GM23248 (cell line): Measurements from ENCODE around the gene CNTN1. TPM values are rescaled to one million over a fixed set of nuclear protein-coding genes. Genes with fewer than 3 reads are reported as not detected.

Experiments used
- DNase-seq: peaks from one replicate; pipeline ENCODE4 v3.0.0-alpha.2; 2015
- H2AFZ ChIP-seq: fragments of 200-600 bp; sonication (generic); 2 replicates; pipeline ENCODE4 v1.6.1; 2016; ENCODE audit warnings: antibody characterized with exemption
- H3F3A ChIP-seq: fragments of 200-600 bp; sonication (generic); 2 replicates; pipeline ENCODE4 v1.6.1; 2016; ENCODE audit warnings: mild to moderate bottlenecking, antibody characterized with exemption, mixed run types; ENCODE audit not compliant: insufficient read depth
- H3K27ac ChIP-seq: fragments of 200-600 bp; sonication (generic); 2 replicates; pipeline ENCODE4 v1.5.1; 2016; ENCODE audit warnings: mild to moderate bottlenecking
- H3K27me3 ChIP-seq: fragments of 200-600 bp; sonication (generic); replicated peaks from 2 replicates; pipeline ENCODE4 v1.6.1; 2016; ENCODE audit warnings: mild to moderate bottlenecking; ENCODE audit not compliant: insufficient read depth
- H3K36me3 ChIP-seq: fragments of 200-600 bp; sonication (generic); 2 replicates; pipeline ENCODE4 v1.6.1; 2016; ENCODE audit warnings: low read depth, mild to moderate bottlenecking
- H3K4me1 ChIP-seq: fragments of 200-600 bp; sonication (generic); 2 replicates; pipeline ENCODE4 v1.6.1; 2016; ENCODE audit warnings: mild to moderate bottlenecking; ENCODE audit not compliant: insufficient read depth
- H3K4me2 ChIP-seq: fragments of 200-600 bp; sonication (generic); one replicate; pipeline ENCODE4 v1.6.1; 2016; ENCODE audit warnings: mild to moderate bottlenecking; ENCODE audit not compliant: unreplicated experiment
- H3K4me3 ChIP-seq: fragments of 200-600 bp; sonication (generic); 2 replicates; pipeline ENCODE4 v1.5.1; 2016; ENCODE audit warnings: mild to moderate bottlenecking
- H3K79me2 ChIP-seq: fragments of 200-600 bp; sonication (generic); 2 replicates; pipeline ENCODE4 v1.6.1; 2016; ENCODE audit warnings: mild to moderate bottlenecking; ENCODE audit not compliant: insufficient read depth
- H3K9ac ChIP-seq: fragments of 200-600 bp; sonication (generic); 2 replicates; pipeline ENCODE4 v1.6.1; 2016; ENCODE audit warnings: mild to moderate bottlenecking
- H3K9me2 ChIP-seq: fragments of 200-600 bp; sonication (generic); 2 replicates; pipeline ENCODE4 v1.6.1; 2016; ENCODE audit warnings: mixed run types, mild to moderate bottlenecking, moderate library complexity; ENCODE audit not compliant: insufficient read depth
- H3K9me3 ChIP-seq: fragments of 200-600 bp; sonication (generic); one replicate; pipeline ENCODE4 v1.6.1; 2017; ENCODE audit warnings: low read depth
- H4K20me1 ChIP-seq: fragments of 200-600 bp; sonication (generic); 2 replicates; pipeline ENCODE4 v1.6.0; 2016; ENCODE audit not compliant: insufficient read depth
- EZH2 ChIP-seq: fragments of 200-600 bp; sonication (generic); IDR thresholded peaks from 2 replicates; pipeline ENCODE4 v1.6.1; 2018; ENCODE audit warnings: antibody characterized with exemption, mild to moderate bottlenecking; ENCODE audit not compliant: insufficient read depth, poor library complexity, severe bottlenecking
- EZH2phosphoT487 ChIP-seq: fragments of 200-600 bp; sonication (generic); IDR thresholded peaks from 2 replicates; pipeline ENCODE4 v1.6.1; 2018; ENCODE audit warnings: antibody characterized with exemption, moderate library complexity, mild to moderate bottlenecking, low read depth; ENCODE audit not compliant: insufficient read depth
- WGBS, 2 experiments: methylation state at CpG; one replicate each; pipeline ENCODE4 v1.1.6; 2015 to 2017; ENCODE audit warnings: low lambda C conversion rate in 2 of 2, low coverage in 1 of 2; ENCODE audit errors: missing lambda C conversion rate in 2 of 2; 5-methylcytosine and 5-hydroxymethylcytosine counted together
- in situ Hi-C: fragments of 300-500 bp; cut with MboI; formaldehyde crosslinking; loops from 2 replicates; pipeline ENCODE4 v1.15.0; 2020
- polyA plus RNA-seq: library from polyadenylated mRNA; unstranded; fragments of >200 nt; fragmentation: Nextera tagmentation; extraction: Ambion mirVana; gene quantifications from 2 replicates; pipeline ENCODE4 v1.2.1, GENCODE V29; 2016
- total RNA-seq: library from RNA; depleted of rRNA; stranded (reverse); fragments of >200 nt; shearing (Covaris generic); gene quantifications from 2 replicates; pipeline ENCODE4 v1.2.3, GENCODE V29; 2014

CNTN1 gene
- total and polyA plus RNA-seq, 2 experiments from 2014 or later = 0.32 to 0.36 TPM

- no peaks in the 10 kb centered on the region for H4K20me1 ChIP-seq
- H3K27ac ChIP-seq = no peak overlapping the region
- no peak overlapping the region for H3K4me3 ChIP-seq
- no peaks in the 10 kb centered on the region for H3K4me1 ChIP-seq
- H3F3A ChIP-seq = no peaks in the 10 kb centered on the region
- H3K9me2 ChIP-seq = no peaks in the 10 kb centered on the region
- H3K36me3 ChIP-seq = no peaks in the 10 kb centered on the region
- H3K4me2 ChIP-seq = no peak overlapping the region
- no peak overlapping the region for H3K9ac ChIP-seq
- no peak overlapping the region for H2AFZ ChIP-seq
- in situ Hi-C loops = no loop called here
- no peak for TF ChIP-seq EZH2phosphoT487
- TF ChIP-seq EZH2 = no peak
- no peak for DNase-seq
- no peaks in the 10 kb centered on the region for H3K79me2 ChIP-seq
- H3K9me3 ChIP-seq = no peaks in the 10 kb centered on the region
- H3K27me3 ChIP-seq = no peaks in the 10 kb centered on the region
These were observed 178.7 kb downstream of the CNTN1 start for GRCh38 chr12:40870981-40871380.

- Histone ChIP-seq H2AFZ (no peak overlapping the region), H3K79me2 (no peaks in the 10 kb centered on the region), H3K27me3 (no peaks in the 10 kb centered on the region), H3K4me2 (no peak overlapping the region), H3K36me3 (no peaks in the 10 kb centered on the region), H3F3A (no peaks in the 10 kb centered on the region), H3K9me2 (no peaks in the 10 kb centered on the region), H3K27ac (no peak overlapping the region), H3K9ac (no peak overlapping the region), H3K4me3 (no peak overlapping the region), H3K4me1 (no peaks in the 10 kb centered on the region), H3K9me3 (no peaks in the 10 kb centered on the region), H4K20me1 (no peaks in the 10 kb centered on the region)
- in situ Hi-C loops = no loop called here
- no peak for TF ChIP-seq EZH2phosphoT487
- TF ChIP-seq EZH2 = no peak
- 9 to 14% methylated on average over 1 of the region's 1 CpG for WGBS, 2 experiments
- DNase-seq = no peak
These were observed 182.6 kb downstream of the CNTN1 start for GRCh38 chr12:40874868-40875267.

DNA sequence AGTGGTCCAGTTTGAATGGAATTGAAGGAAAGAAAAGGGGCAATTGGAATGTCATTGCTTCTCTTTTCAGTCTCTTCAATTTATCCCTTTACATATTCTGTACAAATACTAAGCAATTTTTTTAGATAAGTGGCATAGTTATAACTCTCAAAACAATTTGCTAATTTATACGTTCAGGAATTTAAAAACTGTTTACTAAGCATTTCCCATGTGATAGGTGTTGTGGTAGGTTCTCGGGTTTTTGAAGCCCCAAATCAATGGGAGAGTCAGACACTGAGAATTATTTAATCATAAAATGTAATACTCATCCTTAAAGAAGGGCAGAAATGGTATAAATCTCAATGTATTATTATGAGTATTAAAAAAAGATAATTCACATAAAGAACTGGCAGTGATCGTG lies 197.1 kb downstream of the CNTN1 start:
- Histone ChIP-seq H4K20me1 (no peaks in the 10 kb centered on the region), H3K27me3 (no peaks in the 10 kb centered on the region), H3K9me3 (no peaks in the 10 kb centered on the region), H3F3A (no peaks in the 10 kb centered on the region), H3K4me2 (no peak overlapping the region), H3K9me2 (no peaks in the 10 kb centered on the region), H3K27ac (no peak overlapping the region), H3K4me3 (no peak overlapping the region), H3K4me1 (no peaks in the 10 kb centered on the region), H3K9ac (no peak overlapping the region), H2AFZ (no peak overlapping the region), H3K36me3 (no peaks in the 10 kb centered on the region), H3K79me2 (no peaks in the 10 kb centered on the region)
- no peak for TF ChIP-seq EZH2
- no peak for TF ChIP-seq EZH2phosphoT487
- DNase-seq = no peak
- 47 to 54% methylated on average over 3 of the region's 3 CpGs for WGBS, 2 experiments
- in situ Hi-C loops = no loop called here

GRCh38 chr12:40892528-40892927 lies 200.3 kb downstream of the CNTN1 start:
- TF ChIP-seq EZH2phosphoT487 (no peak), EZH2 (no peak)
- H3K79me2 ChIP-seq = no peaks in the 10 kb centered on the region
- H3F3A ChIP-seq = no peaks in the 10 kb centered on the region
- no peaks in the 10 kb centered on the region for H3K36me3 ChIP-seq
- no peaks in the 10 kb centered on the region for H4K20me1 ChIP-seq
- no peak overlapping the region for H3K27ac ChIP-seq
- no peak overlapping the region for H3K4me3 ChIP-seq
- no peak for DNase-seq
- no peaks in the 10 kb centered on the region for H3K9me3 ChIP-seq
- no peak overlapping the region for H3K4me2 ChIP-seq
- no peaks in the 10 kb centered on the region for H3K27me3 ChIP-seq
- H3K9ac ChIP-seq = no peak overlapping the region
- in situ Hi-C loops = no loop called here
- no peaks in the 10 kb centered on the region for H3K9me2 ChIP-seq
- WGBS, 2 experiments = 54 to 59% methylated on average over 4 of the region's 4 CpGs
- no peaks in the 10 kb centered on the region for H3K4me1 ChIP-seq
- no peak overlapping the region for H2AFZ ChIP-seq

DNA sequence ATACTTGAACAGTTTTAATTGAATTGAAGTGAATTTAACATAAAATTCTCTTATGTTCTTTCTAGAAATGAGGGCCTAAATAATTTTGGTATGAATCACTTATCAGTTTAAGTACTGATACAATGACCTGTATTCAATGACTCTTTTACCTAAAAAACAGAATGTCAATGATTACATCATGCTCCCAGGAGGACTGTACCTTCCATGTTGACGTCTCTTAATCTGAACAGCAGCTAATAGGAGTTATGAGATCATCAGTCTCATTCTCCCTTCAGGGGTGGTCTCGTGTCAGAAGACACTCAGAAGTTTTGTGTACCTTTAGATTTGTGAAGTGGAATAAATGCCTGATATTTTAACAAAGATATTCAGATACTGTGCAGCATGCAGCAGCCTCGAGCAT lies 206.3 kb downstream of the CNTN1 start:
- Histone ChIP-seq H3K4me2 (no peak overlapping the region), H3K79me2 (no peaks in the 10 kb centered on the region), H3K9me2 (no peaks in the 10 kb centered on the region), H3K4me1 (no peaks in the 10 kb centered on the region), H3K36me3 (no peaks in the 10 kb centered on the region), H3K9ac (no peak overlapping the region), H3K9me3 (no peaks in the 10 kb centered on the region), H3F3A (no peaks in the 10 kb centered on the region), H2AFZ (no peak overlapping the region), H4K20me1 (no peaks in the 10 kb centered on the region), H3K27ac (no peak overlapping the region), H3K27me3 (no peaks in the 10 kb centered on the region), H3K4me3 (no peak overlapping the region)
- DNase-seq = no peak
- in situ Hi-C loops = no loop called here
- 19 to 32% methylated on average over 3 of the region's 3 CpGs for WGBS, 2 experiments
- TF ChIP-seq EZH2 (no peak), EZH2phosphoT487 (no peak)
